ENCODE data around the gene CYBC1.
"Not testable (repeated sequence)": the region's sequence is repeated elsewhere in the genome, so short reads cannot be mapped to it uniquely, and the experiment has no call there.

CYBC1 gene

GRCh38 chr17:82433560-82434215 lies 16.9 kb downstream of the CYBC1 start:
- DNase-seq = no peak

DNA sequence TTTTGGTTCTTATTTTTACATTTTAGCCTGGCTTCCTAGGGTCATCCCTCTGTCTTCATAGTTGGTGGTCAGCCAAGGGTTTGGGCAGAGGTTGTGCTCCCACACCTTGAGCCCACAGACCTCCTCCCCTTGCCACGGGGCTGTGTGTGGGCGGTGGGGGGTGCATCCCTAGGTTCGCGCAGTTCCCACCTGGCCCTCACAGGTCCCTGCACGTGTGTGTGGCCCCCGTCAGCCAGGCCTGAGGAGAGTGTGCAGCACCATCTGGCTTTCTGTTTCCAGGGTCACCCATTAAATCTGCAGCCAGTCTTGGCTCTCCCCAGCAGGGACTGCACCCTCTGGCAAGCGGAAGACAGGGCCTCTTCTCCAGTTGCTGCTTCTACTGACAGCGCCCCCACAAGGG lies 18.5 kb downstream of the CYBC1 start:
- DNase-seq = no peak

DNA sequence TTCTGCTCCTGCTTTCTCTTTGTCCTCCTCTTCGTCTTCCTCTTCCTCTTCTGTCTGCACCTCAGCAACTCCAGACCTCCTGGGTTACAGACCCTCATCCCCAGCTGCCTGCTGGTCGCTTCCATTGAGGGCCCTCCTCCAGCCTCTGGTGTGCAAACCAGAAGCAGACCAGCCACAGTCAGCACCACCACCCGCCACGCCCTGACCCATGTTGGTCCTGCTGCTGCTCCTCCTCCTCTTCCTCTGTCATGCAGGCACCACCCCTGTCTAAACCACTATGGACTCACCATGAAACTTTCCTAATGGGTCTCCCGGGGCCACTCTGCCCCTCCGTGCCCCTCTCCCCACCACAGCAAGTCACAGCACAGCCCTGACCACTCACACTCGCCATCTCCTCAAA lies 20.7 kb downstream of the CYBC1 start:
- DNase-seq = no peak

- no peak for DNase-seq
Observed at GRCh38 chr17:82428546-82428945, 22.0 kb downstream of the CYBC1 start.

- DNase-seq = no peak
Observed at GRCh38 chr17:82424863-82425159, 25.7 kb downstream of the CYBC1 start.

- DNase-seq = peak; percentile 54
Observed at GRCh38 chr17:82424001-82424862, 26.3 kb downstream of the CYBC1 start.

GRCh38 chr17:82419540-82419939 lies 31.0 kb downstream of the CYBC1 start:
- DNase-seq = no peak

GRCh38 chr17:82418001-82418986 lies 32.3 kb downstream of the CYBC1 start, which contains the start of the genes HEXD and OGFOD3:
TSS of gene HEXD (plus strand) at chr17:82418347. CDS start at chr17:82419800, 1,453 bp downstream.
TSS of gene OGFOD3 (minus strand) at chr17:82418586. CDS start at chr17:82418485, 101 bp downstream.
- peak; percentile 79 for DNase-seq

- no peak for DNase-seq
Observed at GRCh38 chr17:82416771-82417170, 33.8 kb downstream of the CYBC1 start.

DNA sequence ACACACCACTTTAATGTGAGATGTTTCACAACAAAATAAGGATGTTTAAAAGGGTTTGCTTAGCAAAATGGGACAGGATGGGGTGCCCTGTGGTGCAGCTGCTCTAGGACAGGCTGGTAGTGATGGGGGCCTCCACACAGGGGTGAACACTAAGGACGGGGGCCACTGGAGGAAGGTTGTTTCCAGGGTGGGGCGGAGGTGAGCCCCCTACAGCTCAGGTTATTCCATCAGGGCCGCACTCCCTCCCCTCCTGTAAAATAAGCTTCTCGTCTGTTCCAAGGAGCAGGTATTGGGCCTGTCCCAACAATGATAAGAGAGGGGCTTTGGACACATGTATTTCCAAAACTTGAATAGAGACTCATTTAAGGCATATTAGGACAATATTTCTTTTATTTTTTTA lies 34.3 kb downstream of the CYBC1 start:
- DNase-seq = no peak

- no peak for DNase-seq
Observed at GRCh38 chr17:82415786-82416185, 34.8 kb downstream of the CYBC1 start.

GRCh38 chr17:82415336-82415735 lies 35.2 kb downstream of the CYBC1 start:
- no peak for DNase-seq

DNA sequence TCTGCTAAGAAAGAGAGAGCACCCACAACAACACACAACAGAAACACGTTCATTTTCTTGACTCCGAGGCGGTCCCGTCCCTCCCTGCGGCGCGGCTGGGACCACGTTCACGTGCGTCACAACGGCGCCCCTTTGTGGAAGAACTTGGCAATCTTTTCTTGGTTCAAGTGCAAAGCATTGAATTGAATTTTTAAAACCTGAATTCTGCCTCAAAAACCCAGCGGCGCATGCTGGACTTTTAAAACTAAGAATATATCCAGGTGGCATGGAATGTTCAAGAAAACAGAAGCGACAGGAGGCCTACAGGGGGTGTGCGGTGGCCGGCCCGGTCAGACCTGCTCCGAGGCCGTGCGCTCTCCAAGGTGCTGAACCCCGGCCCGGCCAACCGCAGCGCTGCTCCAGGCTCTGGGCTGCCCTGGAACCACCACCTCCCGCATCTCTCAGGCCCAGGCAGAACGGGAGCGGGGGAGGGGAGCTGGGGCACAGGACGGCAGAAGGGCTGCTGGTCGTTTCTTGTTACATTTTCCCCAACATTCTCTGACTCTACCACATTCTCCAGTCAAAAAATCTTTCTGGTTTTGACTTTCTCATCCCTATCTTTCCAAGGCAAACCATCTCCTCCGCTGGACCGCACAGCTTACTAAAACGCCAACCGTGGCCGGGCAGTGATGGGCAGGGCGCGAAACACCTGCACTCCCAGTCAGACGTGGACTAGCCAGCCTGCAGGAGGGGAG lies 35.8 kb downstream of the CYBC1 start:
- peak; percentile 70 for DNase-seq

GRCh38 chr17:82412535-82413520 lies 37.7 kb downstream of the CYBC1 start:
- no peak for DNase-seq

GRCh38 chr17:82412081-82412480 lies 38.5 kb downstream of the CYBC1 start:
- not testable (repeated sequence) for DNase-seq

- no peak for DNase-seq
Observed at GRCh38 chr17:82411396-82412053, 39.0 kb downstream of the CYBC1 start.

DNA sequence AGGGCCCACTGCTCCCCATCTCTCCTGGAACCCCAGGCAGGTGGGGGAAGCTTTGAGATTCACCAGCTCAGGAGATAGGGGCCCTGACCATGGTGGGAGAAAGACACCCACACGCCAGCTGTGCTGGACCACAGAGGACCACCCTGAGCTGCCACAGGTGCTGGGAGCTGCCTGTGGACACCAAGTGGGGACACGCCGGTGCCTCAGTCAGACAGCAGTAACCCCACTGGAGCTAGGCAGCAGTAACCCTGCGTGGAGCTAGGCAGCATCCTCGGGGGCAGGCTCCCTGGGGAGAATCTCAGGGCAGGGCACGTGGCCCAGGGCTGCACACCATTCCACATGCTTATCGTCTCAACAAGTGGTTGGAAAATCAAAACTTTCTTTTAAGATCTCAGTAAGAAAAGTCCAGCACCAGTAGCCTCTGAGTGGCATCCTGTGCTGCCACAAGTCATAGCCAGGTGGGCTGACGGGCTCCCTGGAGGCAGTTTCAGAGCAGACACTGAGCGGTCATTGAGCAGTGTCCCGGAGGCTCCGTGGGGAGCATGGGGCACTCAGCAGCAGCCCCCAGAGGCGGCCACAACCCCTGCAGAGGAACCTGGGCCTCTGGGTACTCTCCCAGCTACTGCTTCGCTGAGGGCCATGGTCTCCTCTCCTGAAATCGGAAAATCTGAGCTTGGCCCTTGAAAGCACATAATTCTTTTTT lies 40.4 kb downstream of the CYBC1 start:
- no peak for DNase-seq

DNA sequence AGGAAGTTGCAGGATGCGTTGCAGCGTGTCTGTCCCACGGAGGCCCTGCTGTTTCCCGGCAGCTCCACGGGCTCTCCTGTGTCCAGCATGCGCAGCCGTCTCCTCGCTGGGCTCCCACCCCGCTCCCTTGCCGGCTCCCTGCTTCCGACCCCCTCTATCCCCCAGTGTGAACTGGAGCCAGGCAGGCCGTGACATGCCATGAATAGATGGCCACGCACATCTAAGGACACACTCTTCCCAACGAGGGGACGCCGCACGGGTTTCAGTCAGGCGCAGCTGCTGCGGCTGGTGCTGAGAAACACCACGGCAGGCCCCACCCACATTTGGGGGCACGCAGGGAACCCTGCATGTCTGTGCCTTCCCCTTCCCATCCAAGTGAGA lies 41.6 kb downstream of the CYBC1 start:
- DNase-seq = no peak

DNA sequence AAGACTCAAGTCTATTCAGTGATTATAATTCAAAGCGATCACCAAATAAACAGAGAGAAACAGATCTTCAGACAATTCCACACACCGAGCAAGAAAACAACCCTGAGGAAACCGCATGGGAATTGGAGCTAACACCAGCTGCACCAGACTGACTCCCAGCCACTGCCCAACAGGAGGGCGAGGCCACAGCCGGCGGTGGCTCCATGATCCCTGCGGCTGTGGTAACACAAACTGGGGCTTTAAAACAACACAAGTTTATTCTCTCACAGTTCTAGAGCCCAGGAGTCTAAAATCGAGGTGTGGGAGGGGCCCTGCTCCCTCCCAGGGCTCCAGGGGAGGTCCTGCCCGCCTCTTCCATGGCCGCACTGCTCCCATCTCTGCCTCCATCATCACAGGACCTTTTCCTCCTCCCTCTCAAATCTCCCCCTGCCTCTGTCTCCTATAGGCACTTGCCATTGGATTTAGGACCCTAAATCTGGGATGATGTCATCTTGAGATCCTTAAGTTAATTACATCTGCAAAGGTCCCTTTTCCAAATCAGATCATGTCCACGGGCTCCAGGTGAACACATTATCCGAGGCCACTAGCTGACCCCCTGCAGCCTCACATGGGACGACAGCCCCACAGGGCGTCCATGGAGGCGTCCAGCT lies 42.1 kb downstream of the CYBC1 start:
- DNase-seq = no peak
